DND-41 (cell line): Measurements from ENCODE around the gene SLC45A1.

Experiments
- ATAC-seq: fragments of 200-7000 bp; cut with Tn5 transposase; 3 replicates; pipeline ENCODE4 v1.9.1; 2021; ENCODE audit warnings: low read depth; ENCODE audit not compliant: insufficient read depth
- DNase-seq: peaks from one replicate; pipeline ENCODE4 v3.0.0-alpha.2; 2020
- H2AFZ ChIP-seq: 2 replicates; pipeline ENCODE4 v1.6.0; 2012; ENCODE audit warnings: low read depth, low read length
- H3K27ac ChIP-seq: 2 replicates; pipeline ENCODE4 v1.5.1; 2012; ENCODE audit warnings: low read length, inconsistent platforms
- H3K27me3 ChIP-seq: fragments of 200-600 bp; sonication (generic); 2 replicates; pipeline ENCODE4 v1.6.0; 2012; ENCODE audit warnings: low read length, mild to moderate bottlenecking, inconsistent platforms; ENCODE audit not compliant: insufficient read depth, poor library complexity
- H3K36me3 ChIP-seq: 2 replicates; pipeline ENCODE4 v1.5.1; 2012; ENCODE audit warnings: low read length, inconsistent platforms; ENCODE audit not compliant: insufficient read depth
- H3K4me1 ChIP-seq: 2 replicates; pipeline ENCODE4 v1.5.1; 2012; ENCODE audit warnings: mild to moderate bottlenecking, low read length; ENCODE audit not compliant: insufficient read depth
- H3K4me2 ChIP-seq: 2 replicates; pipeline ENCODE4 v1.6.0; 2012; ENCODE audit warnings: mild to moderate bottlenecking, moderate library complexity, low read length, inconsistent platforms; ENCODE audit not compliant: insufficient read depth
- H3K4me3 ChIP-seq, 2 experiments: fragments of 200-600 bp in 1 of 2; shearing (Covaris generic) in 1 of 2; 2 replicates each; pipeline ENCODE4 v1.5.1; 2012 to 2016; ENCODE audit warnings: inconsistent platforms in 2 of 2, low read length in 2 of 2, mild to moderate bottlenecking in 2 of 2, low read depth in 1 of 2, moderate library complexity in 1 of 2
- H3K79me2 ChIP-seq: 2 replicates; pipeline ENCODE4 v1.6.0; 2012; ENCODE audit warnings: low read length, inconsistent platforms; ENCODE audit not compliant: insufficient read depth
- H3K9ac ChIP-seq: 2 replicates; pipeline ENCODE4 v1.6.0; 2012; ENCODE audit warnings: low read depth, mild to moderate bottlenecking, inconsistent platforms, low read length, moderate library complexity
- H3K9me3 ChIP-seq: 2 replicates; pipeline ENCODE4 v1.5.1; 2012; ENCODE audit warnings: low read length, moderate library complexity, mild to moderate bottlenecking, inconsistent platforms; ENCODE audit not compliant: insufficient read depth, severe bottlenecking
- H4K20me1 ChIP-seq: 2 replicates; pipeline ENCODE4 v1.6.0; 2012; ENCODE audit warnings: low read length; ENCODE audit not compliant: insufficient read depth
- EZH2 ChIP-seq: IDR thresholded peaks from 3 replicates; pipeline ENCODE4 v1.6.1; 2012; ENCODE audit warnings: borderline replicate concordance, low read depth, mild to moderate bottlenecking, moderate library complexity, low read length, inconsistent platforms; ENCODE audit not compliant: severe bottlenecking
- TF ChIP-seq, protein P1 (sequence below): IDR thresholded peaks from 2 replicates; pipeline ENCODE4 v1.5.1; 2012; ENCODE audit warnings: borderline replicate concordance, low read length, moderate library complexity, mild to moderate bottlenecking; ENCODE audit not compliant: poor library complexity, severe bottlenecking; ENCODE audit errors: extremely low read depth

The SLC45A1 gene

GRCh38 chr1:8321612-8322011, 3.7 kb downstream of the SLC45A1 start:
- no peak overlapping the region for H3K4me2 ChIP-seq
- H3K36me3 ChIP-seq: no peaks in the 10 kb centered on the region
- no peak overlapping the region for H3K9ac ChIP-seq
- no peak for ATAC-seq
- DNase-seq: no peak
- H3K4me1 ChIP-seq: no peaks in the 10 kb centered on the region
- H3K79me2 ChIP-seq: no peaks in the 10 kb centered on the region
- H4K20me1 ChIP-seq: no peaks in the 10 kb centered on the region
- H3K4me3 ChIP-seq: no peak overlapping the region
- no peak overlapping the region for H3K27ac ChIP-seq
- no peak overlapping the region for H2AFZ ChIP-seq
- H3K9me3 ChIP-seq: no peaks in the 10 kb centered on the region
- no peaks in the 10 kb centered on the region for H3K27me3 ChIP-seq
- TF ChIP-seq, protein P1, sequence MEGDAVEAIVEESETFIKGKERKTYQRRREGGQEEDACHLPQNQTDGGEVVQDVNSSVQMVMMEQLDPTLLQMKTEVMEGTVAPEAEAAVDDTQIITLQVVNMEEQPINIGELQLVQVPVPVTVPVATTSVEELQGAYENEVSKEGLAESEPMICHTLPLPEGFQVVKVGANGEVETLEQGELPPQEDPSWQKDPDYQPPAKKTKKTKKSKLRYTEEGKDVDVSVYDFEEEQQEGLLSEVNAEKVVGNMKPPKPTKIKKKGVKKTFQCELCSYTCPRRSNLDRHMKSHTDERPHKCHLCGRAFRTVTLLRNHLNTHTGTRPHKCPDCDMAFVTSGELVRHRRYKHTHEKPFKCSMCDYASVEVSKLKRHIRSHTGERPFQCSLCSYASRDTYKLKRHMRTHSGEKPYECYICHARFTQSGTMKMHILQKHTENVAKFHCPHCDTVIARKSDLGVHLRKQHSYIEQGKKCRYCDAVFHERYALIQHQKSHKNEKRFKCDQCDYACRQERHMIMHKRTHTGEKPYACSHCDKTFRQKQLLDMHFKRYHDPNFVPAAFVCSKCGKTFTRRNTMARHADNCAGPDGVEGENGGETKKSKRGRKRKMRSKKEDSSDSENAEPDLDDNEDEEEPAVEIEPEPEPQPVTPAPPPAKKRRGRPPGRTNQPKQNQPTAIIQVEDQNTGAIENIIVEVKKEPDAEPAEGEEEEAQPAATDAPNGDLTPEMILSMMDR: no peak
- TF ChIP-seq EZH2: no peak

- Histone ChIP-seq H2AFZ (no peak overlapping the region), H3K4me2 (no peak overlapping the region), H3K27ac (no peak overlapping the region), H4K20me1 (no peaks in the 10 kb centered on the region), H3K4me3 (no peak overlapping the region), H3K9me3 (no peaks in the 10 kb centered on the region), H3K27me3 (no peaks in the 10 kb centered on the region), H3K9ac (no peak overlapping the region), H3K36me3 (no peaks in the 10 kb centered on the region), H3K79me2 (no peaks in the 10 kb centered on the region), H3K4me1 (no peaks in the 10 kb centered on the region)
- TF ChIP-seq, protein P1: no peak
- no peak for TF ChIP-seq EZH2
- DNase-seq: no peak
- no peak for ATAC-seq
Measured at GRCh38 chr1:8323706-8324105, 5.8 kb downstream of the SLC45A1 start.

- Histone ChIP-seq H3K9ac (no peak overlapping the region), H3K4me2 (no peak overlapping the region), H3K27ac (no peak overlapping the region), H3K9me3 (no peaks in the 10 kb centered on the region), H3K36me3 (no peaks in the 10 kb centered on the region), H3K4me3 (no peak overlapping the region), H4K20me1 (no peaks in the 10 kb centered on the region), H2AFZ (no peak overlapping the region), H3K4me1 (no peaks in the 10 kb centered on the region), H3K79me2 (no peaks in the 10 kb centered on the region), H3K27me3 (no peaks in the 10 kb centered on the region)
- DNase-seq: no peak
- no peak for TF ChIP-seq EZH2
- TF ChIP-seq, protein P1: no peak
- ATAC-seq: no peak
Measured at GRCh38 chr1:8324176-8324810, 6.4 kb downstream of the SLC45A1 start.
